Gastroesophageal sphincter (tissue), 3 donors: ENCODE measurements around the gene EPHB2.
"Not testable (repeated sequence)": the region's sequence is repeated elsewhere in the genome, so short reads cannot be mapped to it uniquely, and the experiment has no call there.

ENCODE experiments used
- CTCF ChIP-seq, 4 experiments: fragments of 200-600 bp in 2 of 4; fragments of 450-650 bp in 2 of 4; sonication (generic) in 1 of 4; IDR thresholded peaks; one replicate each; pipeline ENCODE4 v1.5.1; 2017 to 2019; ENCODE audit warnings: antibody characterized with exemption in 4 of 4, mild to moderate bottlenecking in 2 of 4, moderate library complexity in 2 of 4
- EP300 ChIP-seq: sonication (generic); formaldehyde crosslinking; IDR thresholded peaks from one replicate; pipeline ENCODE4 v1.6.1; 2017; ENCODE audit warnings: antibody characterized with exemption, mild to moderate bottlenecking
- POLR2A ChIP-seq, 2 donors: fragments of 450-650 bp; IDR thresholded peaks; one replicate each; pipeline ENCODE4 v1.6.1; 2017; ENCODE audit warnings: antibody characterized with exemption in 2 of 2, mild to moderate bottlenecking in 2 of 2, moderate library complexity in 1 of 2

- TF ChIP-seq CTCF (IDR thresholded peaks at IDR 0.05); POLR2A (IDR thresholded peaks at IDR 0.05); EP300: not testable (repeated sequence)
These were observed 41.8 kb upstream of the EPHB2 start for GRCh38 chr1:22668840-22669239.
